HG02970 (cell line): ENCODE measurements around the gene HGFAC.
"Not testable (repeated sequence)": the region's sequence is repeated elsewhere in the genome, so short reads cannot be mapped to it uniquely, and the experiment has no call there.

Source experiments
- ATAC-seq: cut with Tn5 transposase; IDR thresholded peaks from one replicate; pipeline ENCODE4 v1.9.1; 2021; ENCODE audit warnings: mild to moderate bottlenecking, moderate library complexity, moderate number of reproducible peaks; ENCODE audit not compliant: unreplicated experiment, low FRiP score

The HGFAC gene

GRCh38 chr4:3459156-3459555 lies 17.4 kb downstream of the HGFAC start:
- ATAC-seq, result not testable (repeated sequence)

GRCh38 chr4:3460926-3461325 lies 19.2 kb downstream of the HGFAC start:
- no peak for ATAC-seq

GRCh38 chr4:3461515-3462291 lies 19.9 kb downstream of the HGFAC start:
- no peak for ATAC-seq

- no peak for ATAC-seq
Measured at GRCh38 chr4:3462321-3462789, 20.6 kb downstream of the HGFAC start.

GRCh38 chr4:3462790-3463415 lies 21.1 kb downstream of the HGFAC start, which contains the start of gene DOK7:
Gene DOK7 (plus strand): TSS chr4:3463306. CDS start chr4:3463376, 70 bp downstream.
- ATAC-seq, result no peak

- no peak for ATAC-seq
Measured at GRCh38 chr4:3463556-3464348, 22.0 kb downstream of the HGFAC start.

- ATAC-seq, result no peak
Measured at GRCh38 chr4:3464349-3464905, 22.7 kb downstream of the HGFAC start.

GRCh38 chr4:3464911-3465697 lies 23.3 kb downstream of the HGFAC start:
- no peak for ATAC-seq

- no peak for ATAC-seq
Measured at GRCh38 chr4:3465698-3466671, 24.2 kb downstream of the HGFAC start.

GRCh38 chr4:3466691-3467600 lies 25.2 kb downstream of the HGFAC start:
- ATAC-seq, result no peak

GRCh38 chr4:3467601-3468031 lies 25.8 kb downstream of the HGFAC start:
- no peak for ATAC-seq

- no peak for ATAC-seq
Measured at GRCh38 chr4:3468154-3468553, 26.4 kb downstream of the HGFAC start.

- ATAC-seq, result no peak
Measured at GRCh38 chr4:3468804-3469203, 27.0 kb downstream of the HGFAC start.

- ATAC-seq, result no peak
Measured at GRCh38 chr4:3469386-3470243, 27.8 kb downstream of the HGFAC start.

GRCh38 chr4:3470244-3471097 lies 28.7 kb downstream of the HGFAC start:
- ATAC-seq, result no peak
